OCI-LY7 (cell line): ENCODE results near the gene SLC9A2. TPM values are rescaled to one million over a fixed set of nuclear protein-coding genes. Genes with fewer than 3 reads are reported as not detected.

Experiments used
- BruUV-seq: library from RNA; stranded (reverse); fragments of 400-500 nt; replicated peaks from 2 replicates; lab custom pipeline; 2021; lab: Mats Ljungman, UMichigan
- CTCF ChIA-PET: fragments of 300-600 bp; sonication (Branson Sonifier 250); formaldehyde crosslinking; loops from one replicate; lab custom pipeline; 2022; ENCODE audit warnings: antibody characterized with exemption; ENCODE audit not compliant: unreplicated experiment; lab: Charles Lee
- POLR2A ChIA-PET: fragments of 300-600 bp; sonication (Branson Sonifier 250); formaldehyde crosslinking; loops from one replicate; lab custom pipeline; 2022; ENCODE audit warnings: antibody characterized with exemption; lab: Charles Lee
- DNase-seq: peaks from one replicate; pipeline ENCODE4 v3.0.0-alpha.2; 2015; ENCODE audit warnings: low spot score
- H2AFZ ChIP-seq: fragments of 200-600 bp; sonication (generic), shearing (Covaris generic); 2 replicates; pipeline ENCODE4 v1.6.1; 2014; ENCODE audit warnings: mild to moderate bottlenecking, antibody characterized with exemption, low read length, moderate library complexity
- H3K27ac ChIP-seq: fragments of 200-600 bp; sonication (generic); 2 replicates; pipeline ENCODE4 v1.5.1; 2014; ENCODE audit warnings: mixed run types, low read depth, mild to moderate bottlenecking, moderate library complexity, low read length, inconsistent platforms; ENCODE audit not compliant: poor library complexity, severe bottlenecking
- H3K36me3 ChIP-seq: fragments of 200-600 bp; sonication (generic); 2 replicates; pipeline ENCODE4 v1.6.1; 2014; ENCODE audit warnings: mild to moderate bottlenecking, antibody characterized with exemption, low read length, moderate library complexity, mixed read lengths; ENCODE audit not compliant: insufficient read depth
- H3K4me1 ChIP-seq: fragments of 200-600 bp; sonication (generic); 2 replicates; pipeline ENCODE4 v1.5.1; 2014; ENCODE audit warnings: mild to moderate bottlenecking, low read length; ENCODE audit not compliant: insufficient read depth, poor library complexity, severe bottlenecking
- H3K4me2 ChIP-seq: fragments of 200-600 bp; sonication (generic); 2 replicates; pipeline ENCODE4 v1.6.1; 2014; ENCODE audit warnings: mild to moderate bottlenecking, low read length
- H3K4me3 ChIP-seq: fragments of 200-600 bp; sonication (generic); 2 replicates; pipeline ENCODE4 v1.5.1; 2014; ENCODE audit warnings: mild to moderate bottlenecking, low read depth, low read length; ENCODE audit not compliant: poor library complexity, severe bottlenecking
- H3K79me2 ChIP-seq: fragments of 200-600 bp; sonication (generic); 2 replicates; pipeline ENCODE4 v1.6.1; 2016; ENCODE audit warnings: low read depth, mild to moderate bottlenecking, low read length, moderate library complexity, mixed read lengths; ENCODE audit not compliant: insufficient read depth
- H3K9me2 ChIP-seq: fragments of 200-600 bp; sonication (generic); 2 replicates; pipeline ENCODE4 v1.6.1; 2016; ENCODE audit warnings: mild to moderate bottlenecking, low read length, mixed read lengths; ENCODE audit not compliant: insufficient read depth
- H3K9me3 ChIP-seq: fragments of 200-600 bp; sonication (generic); 2 replicates; pipeline ENCODE4 v1.6.1; 2014; ENCODE audit warnings: mild to moderate bottlenecking, mixed run types, low read length, mixed read lengths
- H4K20me1 ChIP-seq: fragments of 200-600 bp; sonication (generic); 2 replicates; pipeline ENCODE4 v1.6.1; 2014; ENCODE audit warnings: mild to moderate bottlenecking, antibody characterized with exemption, low read length, moderate library complexity, mixed read lengths; ENCODE audit not compliant: insufficient read depth
- EZH2phosphoT487 ChIP-seq: fragments of 200-600 bp; sonication (generic); IDR thresholded peaks from 2 replicates; pipeline ENCODE4 v1.6.1; 2018; ENCODE audit warnings: low read depth, borderline replicate concordance, mild to moderate bottlenecking, mixed run types, antibody characterized with exemption, low read length, moderate library complexity, mixed read lengths
- intact Hi-C: fragments of 100-400 bp; cut with micrococcal nuclease; formaldehyde crosslinking; loops from one replicate; pipeline ENCODE4 v1.10.0; 2022; ENCODE audit not compliant: unreplicated experiment
- total RNA-seq, 2 experiments: library from RNA; depleted of rRNA in 1 of 2; stranded (reverse); fragments of >200 nt in 1 of 2; shearing (Covaris generic) in 1 of 2; gene quantifications; 2 replicates each; pipeline ENCODE4 v1.2.3, GENCODE V29; 2014 to 2022
- TF ChIP-seq, protein P1 (sequence below): fragments of 200-600 bp; sonication (generic); conservative IDR thresholded peaks from 2 replicates; pipeline ENCODE4 v1.5.1; 2014; ENCODE audit warnings: mild to moderate bottlenecking, antibody characterized with exemption, low read length, moderate library complexity, mixed read lengths

Gene SLC9A2
- total RNA-seq, 2 experiments from 2014 or later: not detected

DNA sequence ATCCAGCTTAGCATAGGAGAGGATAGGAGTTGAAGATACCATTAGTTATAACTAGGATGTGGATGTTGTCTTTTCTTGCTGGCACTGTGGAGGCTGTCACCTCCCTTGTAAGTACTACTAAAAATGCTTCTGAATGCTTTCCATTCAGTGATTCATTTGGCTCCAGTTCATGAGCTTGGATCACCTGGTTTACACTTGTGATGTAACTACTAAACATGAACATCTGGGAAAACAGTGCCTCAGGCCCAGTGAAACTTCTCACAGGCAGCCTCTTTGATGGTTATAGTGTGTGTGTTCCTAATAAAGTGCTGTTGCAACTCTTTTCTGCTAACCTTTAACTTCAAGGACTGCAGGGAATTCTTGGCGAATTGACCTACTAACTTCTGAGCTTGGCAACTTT, 13.0 kb upstream of the SLC9A2 start:
- Histone ChIP-seq H3K4me1 (no peaks in the 10 kb centered on the region), H3K79me2 (no peaks in the 10 kb centered on the region), H3K9me3 (no peaks in the 10 kb centered on the region), H2AFZ (no peak overlapping the region), H3K4me2 (no peak overlapping the region), H3K36me3 (no peaks in the 10 kb centered on the region), H3K4me3 (no peak overlapping the region), H3K27ac (no peak overlapping the region), H4K20me1 (no peaks in the 10 kb centered on the region), H3K9me2 (no peaks in the 10 kb centered on the region)
- DNase-seq: no peak
- BruUV-seq: no TSS peak
- ChIA-PET POLR2A (no interaction called here), CTCF (no interaction called here)
- intact Hi-C loops: no loop called here
- TF ChIP-seq EZH2phosphoT487: no peak
- TF ChIP-seq, protein P1, sequence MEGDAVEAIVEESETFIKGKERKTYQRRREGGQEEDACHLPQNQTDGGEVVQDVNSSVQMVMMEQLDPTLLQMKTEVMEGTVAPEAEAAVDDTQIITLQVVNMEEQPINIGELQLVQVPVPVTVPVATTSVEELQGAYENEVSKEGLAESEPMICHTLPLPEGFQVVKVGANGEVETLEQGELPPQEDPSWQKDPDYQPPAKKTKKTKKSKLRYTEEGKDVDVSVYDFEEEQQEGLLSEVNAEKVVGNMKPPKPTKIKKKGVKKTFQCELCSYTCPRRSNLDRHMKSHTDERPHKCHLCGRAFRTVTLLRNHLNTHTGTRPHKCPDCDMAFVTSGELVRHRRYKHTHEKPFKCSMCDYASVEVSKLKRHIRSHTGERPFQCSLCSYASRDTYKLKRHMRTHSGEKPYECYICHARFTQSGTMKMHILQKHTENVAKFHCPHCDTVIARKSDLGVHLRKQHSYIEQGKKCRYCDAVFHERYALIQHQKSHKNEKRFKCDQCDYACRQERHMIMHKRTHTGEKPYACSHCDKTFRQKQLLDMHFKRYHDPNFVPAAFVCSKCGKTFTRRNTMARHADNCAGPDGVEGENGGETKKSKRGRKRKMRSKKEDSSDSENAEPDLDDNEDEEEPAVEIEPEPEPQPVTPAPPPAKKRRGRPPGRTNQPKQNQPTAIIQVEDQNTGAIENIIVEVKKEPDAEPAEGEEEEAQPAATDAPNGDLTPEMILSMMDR: no peak

DNA sequence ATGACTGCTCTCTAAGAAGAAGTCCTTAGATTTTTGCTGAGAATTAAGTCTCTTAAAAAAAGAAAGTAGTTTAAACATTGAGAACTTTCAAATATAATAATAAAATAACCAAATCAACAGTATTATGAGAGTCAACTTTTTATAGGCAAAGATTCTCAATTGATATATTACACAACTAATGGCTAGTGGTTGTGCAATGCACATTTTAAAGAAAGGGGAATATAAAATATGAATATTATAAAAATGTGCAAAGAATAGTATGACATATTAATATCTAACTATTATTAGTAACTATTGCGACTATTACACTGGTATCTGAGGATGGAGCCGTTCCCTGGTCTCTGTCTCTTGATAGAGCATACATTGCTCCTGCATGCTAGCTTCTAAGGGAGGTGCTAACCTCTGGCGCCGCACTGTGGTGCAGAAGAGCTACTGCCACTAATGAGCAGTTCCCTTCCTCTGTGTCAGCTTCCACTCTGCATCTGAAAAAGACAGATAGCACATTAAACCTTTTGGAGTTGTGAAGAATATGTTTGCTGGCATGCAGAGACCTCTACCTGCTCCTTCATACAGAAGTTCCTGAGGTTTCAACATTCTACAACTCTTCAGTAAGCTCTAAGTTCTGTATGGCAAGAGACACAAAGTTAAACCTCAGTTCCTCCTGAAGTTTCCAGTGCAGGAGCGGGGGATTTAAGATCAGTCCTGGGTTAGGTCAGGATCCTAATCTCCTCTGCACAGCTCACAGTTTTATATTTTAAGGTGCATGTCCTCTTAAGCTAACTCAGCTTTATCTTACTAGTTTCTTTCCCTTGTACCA, 3.5 kb upstream of the SLC9A2 start:
- ChIA-PET CTCF (interaction anchor here (0.6 kb wide), 1 partner anchor 168 kb away, joined by 3 read pairs; no protein-coding TSS in a partner anchor), POLR2A (interaction anchor here (0.6 to 1.2 kb wide), 2 partner anchors 21 to 55 kb away, joined by 3 to 4 read pairs; no protein-coding TSS in a partner anchor)
- Histone ChIP-seq H3K27ac (no peak overlapping the region), H3K79me2 (no peaks in the 10 kb centered on the region), H3K9me3 (no peaks in the 10 kb centered on the region), H3K4me3 (no peak overlapping the region), H3K9me2 (no peaks in the 10 kb centered on the region), H4K20me1 (no peaks in the 10 kb centered on the region), H3K4me1 (no peaks in the 10 kb centered on the region), H3K36me3 (no peaks in the 10 kb centered on the region), H2AFZ (no peak overlapping the region), H3K4me2 (no peak overlapping the region)
- no TSS peak for BruUV-seq
- intact Hi-C loops: loop anchor here (10.0 kb wide), 2 partner anchors 91 to 141 kb away; partner anchors contain the start of gene SLC9A4
- DNase-seq: peak; percentile 53
- no peak for TF ChIP-seq EZH2phosphoT487
- TF ChIP-seq, protein P1: peak; percentile 84
